ENCODE measurements around the gene STON2. TPM values are rescaled to one million over a fixed set of nuclear protein-coding genes. Genes with fewer than 3 reads are reported as not detected.

The STON2 gene
- total RNA-seq, 4 donors from 2014 or later: 69.8 to 202 (median 97.0) TPM

DNA sequence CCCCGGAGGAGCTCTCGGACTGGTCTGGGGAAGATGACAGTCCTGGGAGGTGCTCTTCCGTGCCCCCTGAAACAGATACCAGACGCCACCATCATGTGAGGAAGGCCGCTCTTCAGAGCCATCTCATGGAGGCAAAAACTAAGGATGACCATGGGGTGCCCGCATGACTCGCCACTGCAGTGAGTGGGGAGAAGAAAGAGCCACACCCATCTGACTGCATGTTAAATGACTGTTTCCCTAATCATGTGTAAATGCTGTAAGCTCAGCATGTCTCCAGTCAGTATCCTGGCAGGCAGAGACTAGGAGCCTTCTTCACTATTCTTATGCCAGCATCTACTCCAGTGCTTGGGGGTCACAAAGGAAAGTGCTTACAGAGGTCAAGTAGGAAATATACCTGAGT is 4.0 kb downstream of the STON2 start:
- Histone ChIP-seq H3K27me3 (no peaks in the 10 kb centered on the region), H3K4me1 (peaks cover 17 to 28% of the 10 kb centered on the region in 2 donors), H3K9me3 (no peaks in the 10 kb centered on the region), H3K27ac (no peak overlapping the region), H3K4me3 (replicated peaks in 1 of 3) (no peak overlapping the region), H3K36me3 (no peaks in the 10 kb centered on the region)
- no peak for TF ChIP-seq POLR2A (IDR thresholded peaks at IDR 0.05)
- TF ChIP-seq, protein P1, sequence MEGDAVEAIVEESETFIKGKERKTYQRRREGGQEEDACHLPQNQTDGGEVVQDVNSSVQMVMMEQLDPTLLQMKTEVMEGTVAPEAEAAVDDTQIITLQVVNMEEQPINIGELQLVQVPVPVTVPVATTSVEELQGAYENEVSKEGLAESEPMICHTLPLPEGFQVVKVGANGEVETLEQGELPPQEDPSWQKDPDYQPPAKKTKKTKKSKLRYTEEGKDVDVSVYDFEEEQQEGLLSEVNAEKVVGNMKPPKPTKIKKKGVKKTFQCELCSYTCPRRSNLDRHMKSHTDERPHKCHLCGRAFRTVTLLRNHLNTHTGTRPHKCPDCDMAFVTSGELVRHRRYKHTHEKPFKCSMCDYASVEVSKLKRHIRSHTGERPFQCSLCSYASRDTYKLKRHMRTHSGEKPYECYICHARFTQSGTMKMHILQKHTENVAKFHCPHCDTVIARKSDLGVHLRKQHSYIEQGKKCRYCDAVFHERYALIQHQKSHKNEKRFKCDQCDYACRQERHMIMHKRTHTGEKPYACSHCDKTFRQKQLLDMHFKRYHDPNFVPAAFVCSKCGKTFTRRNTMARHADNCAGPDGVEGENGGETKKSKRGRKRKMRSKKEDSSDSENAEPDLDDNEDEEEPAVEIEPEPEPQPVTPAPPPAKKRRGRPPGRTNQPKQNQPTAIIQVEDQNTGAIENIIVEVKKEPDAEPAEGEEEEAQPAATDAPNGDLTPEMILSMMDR (IDR thresholded peaks at IDR 0.05): no peak
- DNase-seq: no peak
- intact Hi-C loops (cut with DNase I): no loop called here
- 92 to 93% methylated on average over 7 of the region's 7 CpGs for WGBS, 2 donors

DNA sequence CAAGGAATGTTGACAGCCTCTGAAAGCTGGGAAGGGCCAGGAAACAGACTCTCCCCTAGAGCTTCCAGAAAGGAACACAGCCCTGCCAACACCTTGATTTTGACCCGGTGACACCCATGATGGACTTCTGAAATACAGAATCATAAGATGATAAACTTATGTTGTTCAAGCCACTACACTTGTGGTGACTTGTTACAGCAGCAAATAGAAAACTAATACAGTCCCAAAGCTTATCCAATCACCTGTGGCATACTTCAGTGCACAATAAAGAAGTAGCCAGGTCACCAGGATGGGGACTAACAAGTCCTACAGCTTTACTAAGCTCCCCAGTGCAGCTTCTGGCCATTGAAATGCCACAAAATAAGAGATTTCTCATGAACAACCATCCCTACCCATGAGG is 5.4 kb downstream of the STON2 start:
- no peaks in the 10 kb centered on the region for H3K36me3 ChIP-seq
- H3K27ac ChIP-seq: peak overlapping the region in 1 of 3 donors; percentile 18
- intact Hi-C loops (cut with DNase I): no loop called here
- no peaks in the 10 kb centered on the region for H3K9me3 ChIP-seq
- no peak overlapping the region for H3K4me3 ChIP-seq (replicated peaks in 1 of 3)
- TF ChIP-seq, protein P1 (IDR thresholded peaks at IDR 0.05): no peak
- 93 to 100% methylated on average over 1 of the region's 1 CpG for WGBS, 2 donors
- peaks cover 17 to 18% of the 10 kb centered on the region in 2 donors for H3K4me1 ChIP-seq
- DNase-seq: no peak
- no peaks in the 10 kb centered on the region for H3K27me3 ChIP-seq

GRCh38 chr14:81392976-81393643 is 7.0 kb downstream of the STON2 start:
- Histone ChIP-seq H3K4me1 (peaks cover 20 to 24% of the 10 kb centered on the region in 2 donors), H3K27me3 (no peaks in the 10 kb centered on the region), H3K36me3 (no peaks in the 10 kb centered on the region), H3K4me3 (replicated peaks in 1 of 3) (no peak overlapping the region), H3K9me3 (no peaks in the 10 kb centered on the region), H3K27ac (peak overlapping the region in 2 of 3 donors; percentile 5 to 18)
- WGBS, 2 donors: 94 to 95% methylated on average over 6 of the region's 6 CpGs
- intact Hi-C loops (cut with DNase I): no loop called here
- no peak for DNase-seq
- no peak for TF ChIP-seq POLR2A (IDR thresholded peaks at IDR 0.05)
- TF ChIP-seq, protein P1 (IDR thresholded peaks at IDR 0.05): no peak

- H3K4me3 ChIP-seq (replicated peaks in 1 of 3): no peak overlapping the region
- H3K27ac ChIP-seq: no peak overlapping the region
- H3K4me1 ChIP-seq: peaks cover 22 to 24% of the 10 kb centered on the region in 2 donors
- no peaks in the 10 kb centered on the region for H3K36me3 ChIP-seq
- no peaks in the 10 kb centered on the region for H3K9me3 ChIP-seq
- no peaks in the 10 kb centered on the region for H3K27me3 ChIP-seq
- WGBS, 2 donors: 84% methylated on average over 5 of the region's 5 CpGs
- intact Hi-C loops (cut with DNase I): no loop called here
- DNase-seq: no peak
- TF ChIP-seq POLR2A (IDR thresholded peaks at IDR 0.05): no peak
- TF ChIP-seq, protein P1 (IDR thresholded peaks at IDR 0.05): no peak
These were observed 8.1 kb downstream of the STON2 start for GRCh38 chr14:81392052-81392451.

DNA sequence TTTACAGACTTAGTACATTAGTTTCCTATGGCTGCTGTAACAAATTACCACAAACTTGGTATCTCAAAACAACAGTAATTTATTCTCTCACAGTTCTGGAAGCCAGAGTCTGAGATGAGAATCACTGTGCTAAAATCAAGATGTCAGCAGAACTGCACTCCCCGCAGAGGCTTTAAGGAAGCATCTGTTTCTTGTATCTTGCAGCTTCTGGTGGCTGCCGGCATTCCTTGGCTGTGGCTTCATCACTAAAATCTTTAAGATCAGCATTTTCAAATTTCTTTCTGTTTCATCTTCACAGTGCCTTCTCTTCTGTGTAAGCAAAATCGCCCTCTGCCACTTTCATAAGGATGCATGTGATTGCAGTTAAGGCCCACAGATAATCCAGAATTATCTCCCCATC is 9.4 kb downstream of the STON2 start:
- DNase-seq: no peak
- TF ChIP-seq POLR2A (IDR thresholded peaks at IDR 0.05): no peak
- TF ChIP-seq, protein P1 (IDR thresholded peaks at IDR 0.05): no peak
- Histone ChIP-seq H3K9me3 (no peaks in the 10 kb centered on the region), H3K4me3 (replicated peaks in 1 of 3) (no peak overlapping the region), H3K4me1 (peaks cover 28 to 35% of the 10 kb centered on the region in 2 donors), H3K36me3 (no peaks in the 10 kb centered on the region), H3K27ac (no peak overlapping the region), H3K27me3 (no peaks in the 10 kb centered on the region)
- WGBS, 2 donors: 86 to 90% methylated on average over 3 of the region's 3 CpGs
- intact Hi-C loops (cut with DNase I): no loop called here
